H1 (cell line): ENCODE measurements around the gene TRMT44. TPM values are rescaled to one million over a fixed set of nuclear protein-coding genes. Genes with fewer than 3 reads are reported as not detected.
A peak's percentile ranks its signal among the peaks of the same experiment; 100 is the strongest.

Experiments
- CTCF ChIA-PET: fragments of 300-600 bp; sonication (Branson Sonifier 250); formaldehyde crosslinking; loops from one replicate; lab custom pipeline; 2021; ENCODE audit not compliant: partially characterized antibody; lab: Charles Lee
- POLR2A ChIA-PET: fragments of 300-600 bp; sonication (Branson Sonifier 250); formaldehyde crosslinking; loops from one replicate; lab custom pipeline; 2021; ENCODE audit warnings: inconsistent platforms; ENCODE audit not compliant: partially characterized antibody; lab: Charles Lee
- DNase-seq, 2 experiments: peaks; one replicate each; pipeline versions ENCODE4 v3.0.0 to v3.0.0-alpha.2; 2010 to 2022; ENCODE audit warnings: low spot score in 2 of 2, low read depth in 1 of 2, mixed read lengths in 1 of 2
- FAIRE-seq: peaks from 2 replicates; lab custom pipeline; 2011; peaks lifted over from hg19 to GRCh38; lab: Jason Lieb, UNC
- H2AFZ ChIP-seq: 2 replicates; pipeline ENCODE4 v1.8.1; 2012; ENCODE audit warnings: low read length, inconsistent platforms
- H2AK5ac ChIP-seq: 2 replicates; pipeline ENCODE4 v1.6.1; 2013; ENCODE audit warnings: low read depth, low read length
- H2BK120ac ChIP-seq: replicated peaks from 2 replicates; pipeline ENCODE3; 2013; ENCODE audit warnings: low read depth, low read length, inconsistent platforms
- H2BK12ac ChIP-seq: 2 replicates; pipeline ENCODE4 v1.6.1; 2013; ENCODE audit warnings: low read depth, low read length
- H2BK15ac ChIP-seq: 2 replicates; pipeline ENCODE4 v1.6.1; 2013; ENCODE audit warnings: low read length
- H2BK20ac ChIP-seq: 2 replicates; pipeline ENCODE4 v1.6.1; 2013; ENCODE audit warnings: low read length
- H2BK5ac ChIP-seq: 2 replicates; pipeline ENCODE4 v1.6.1; 2013; ENCODE audit warnings: low read depth, low read length
- H3K14ac ChIP-seq: 2 replicates; pipeline ENCODE4 v1.6.1; 2013; ENCODE audit warnings: inconsistent platforms; ENCODE audit not compliant: insufficient read length
- H3K18ac ChIP-seq: 2 replicates; pipeline ENCODE4 v1.6.1; 2013; ENCODE audit warnings: low read length; ENCODE audit errors: extremely low read depth
- H3K23ac ChIP-seq: 2 replicates; pipeline ENCODE4 v1.6.1; 2013; ENCODE audit warnings: inconsistent platforms; ENCODE audit not compliant: insufficient read length
- H3K23me2 ChIP-seq: 2 replicates; pipeline ENCODE4 v1.6.1; 2013; ENCODE audit warnings: low read depth, low read length
- H3K27ac ChIP-seq: 2 replicates; pipeline ENCODE4 v1.6.1; 2011; ENCODE audit warnings: low read depth, low read length, inconsistent platforms
- H3K27me3 ChIP-seq, 4 experiments: replicated peaks in 1 of 4; 1 replicate in 1 of 4; 2 replicates in 3 of 4; pipeline versions ENCODE4 v1.6.1 to v1.8.1; 2011 to 2013; ENCODE audit warnings: low read length in 3 of 4, mild to moderate bottlenecking in 3 of 4, inconsistent platforms in 2 of 4, mixed read lengths in 2 of 4, moderate library complexity in 1 of 4; ENCODE audit not compliant: control insufficient read depth in 3 of 4, insufficient read depth in 3 of 4; ENCODE audit errors: extremely low read depth in 1 of 4
- H3K36me3 ChIP-seq, 4 experiments: 2 replicates each; pipeline versions ENCODE4 v1.6.1 to v1.8.1; 2011 to 2013; ENCODE audit warnings: mild to moderate bottlenecking in 4 of 4, low read length in 3 of 4, moderate library complexity in 2 of 4, control low read depth in 1 of 4, inconsistent platforms in 1 of 4; ENCODE audit not compliant: insufficient read depth in 4 of 4, control insufficient read depth in 2 of 4
- H3K4ac ChIP-seq: replicated peaks from 2 replicates; pipeline ENCODE3; 2013; ENCODE audit warnings: low read length, low read depth, mixed read lengths, inconsistent platforms; ENCODE audit not compliant: insufficient read length
- H3K4me1 ChIP-seq, 4 experiments: replicated peaks in 1 of 4; 1 replicate in 1 of 4; 2 replicates in 3 of 4; pipeline versions ENCODE4 v1.6.1 to v1.8.1; 2011 to 2013; ENCODE audit warnings: low read length in 3 of 4, inconsistent platforms in 2 of 4, mixed read lengths in 1 of 4; ENCODE audit not compliant: insufficient read depth in 4 of 4, control insufficient read depth in 3 of 4
- H3K4me2 ChIP-seq, 2 experiments: 2 replicates each; pipeline versions ENCODE4 v1.6.1 to v1.8.1; 2011 to 2013; ENCODE audit warnings: low read depth in 2 of 2, low read length in 2 of 2, control low read depth in 1 of 2, inconsistent platforms in 1 of 2, mild to moderate bottlenecking in 1 of 2; ENCODE audit not compliant: insufficient read depth in 1 of 2
- H3K4me3 ChIP-seq, 4 experiments: fragments of 200-600, 300-600 bp in 1 of 4; sonication (generic), shearing (Covaris generic), sonication (Bioruptor Twin) in 1 of 4; 2 replicates each; pipeline versions ENCODE4 v1.5.1 to v1.8.1; 2011 to 2016; ENCODE audit warnings: low read length in 4 of 4, low read depth in 3 of 4, control low read depth in 2 of 4, inconsistent platforms in 2 of 4, mild to moderate bottlenecking in 2 of 4, mixed read lengths in 1 of 4, moderate library complexity in 1 of 4; ENCODE audit not compliant: insufficient read depth in 2 of 4; ENCODE audit errors: extremely low read depth in 1 of 4
- H3K56ac ChIP-seq: replicated peaks from 2 replicates; pipeline ENCODE3; 2013; ENCODE audit warnings: low read depth, mild to moderate bottlenecking, mixed read lengths, low read length, inconsistent platforms; ENCODE audit not compliant: insufficient read length
- H3K79me1 ChIP-seq: 2 replicates; pipeline ENCODE4 v1.6.1; 2013; ENCODE audit warnings: low read depth, low read length, control low read depth
- H3K79me2 ChIP-seq, 2 experiments: 2 replicates each; pipeline versions ENCODE4 v1.6.1 to v1.8.1; 2012 to 2013; ENCODE audit warnings: low read length in 2 of 2, mild to moderate bottlenecking in 2 of 2, inconsistent platforms in 1 of 2; ENCODE audit not compliant: insufficient read depth in 2 of 2, control insufficient read depth in 1 of 2
- H3K9ac ChIP-seq, 4 experiments: replicated peaks in 1 of 4; 1 replicate in 1 of 4; 2 replicates in 3 of 4; pipeline versions ENCODE4 v1.6.1 to v1.8.1; 2011 to 2013; ENCODE audit warnings: low read depth in 3 of 4, low read length in 3 of 4, control low read depth in 2 of 4, mild to moderate bottlenecking in 2 of 4, moderate library complexity in 2 of 4, inconsistent platforms in 1 of 4; ENCODE audit errors: extremely low read depth in 1 of 4
- H3K9me3 ChIP-seq, 2 experiments: 2 replicates each; pipeline versions ENCODE4 v1.6.1 to v1.8.1; 2012 to 2013; ENCODE audit warnings: mild to moderate bottlenecking in 2 of 2, moderate library complexity in 2 of 2, control low read depth in 1 of 2, inconsistent platforms in 1 of 2, low read depth in 1 of 2, low read length in 1 of 2, mixed read lengths in 1 of 2; ENCODE audit not compliant: insufficient read depth in 2 of 2
- H4K20me1 ChIP-seq, 2 experiments: replicated peaks in 1 of 2; 2 replicates each; pipeline versions ENCODE3 to v1.8.1; 2011 to 2013; ENCODE audit warnings: inconsistent platforms in 2 of 2, low read length in 2 of 2, mild to moderate bottlenecking in 1 of 2; ENCODE audit not compliant: insufficient read depth in 2 of 2, control insufficient read depth in 1 of 2
- H4K5ac ChIP-seq: 2 replicates; pipeline ENCODE4 v1.6.1; 2013; ENCODE audit warnings: low read length, low read depth, mixed read lengths, inconsistent platforms; ENCODE audit not compliant: insufficient read length
- H4K8ac ChIP-seq: 2 replicates; pipeline ENCODE4 v1.8.0; 2013; ENCODE audit warnings: mild to moderate bottlenecking, moderate library complexity, low read length, inconsistent platforms; ENCODE audit not compliant: insufficient read depth; ENCODE audit errors: extremely low read depth
- H4K91ac ChIP-seq: replicated peaks from 2 replicates; pipeline ENCODE3; 2013; ENCODE audit warnings: low read length, mixed read lengths, inconsistent platforms; ENCODE audit not compliant: insufficient read length
- CEBPB ChIP-seq: IDR thresholded peaks from 2 replicates; pipeline ENCODE4 v1.6.1; 2012; ENCODE audit warnings: low read depth, low read length
- CHD1 ChIP-seq: IDR thresholded peaks from 2 replicates; pipeline ENCODE4 v1.6.1; 2012; ENCODE audit warnings: low read depth, low read length, improper control_type of control experiment
- EZH2 ChIP-seq: fragments of 200-600 bp; sonication (generic); IDR thresholded peaks from 2 replicates; pipeline ENCODE4 v1.7.1; 2012; ENCODE audit warnings: low read depth, mild to moderate bottlenecking, moderate library complexity, low read length, inconsistent platforms; ENCODE audit not compliant: severe bottlenecking
- SIRT6 ChIP-seq: IDR thresholded peaks from one replicate; pipeline ENCODE4 v1.7.1; 2012; ENCODE audit warnings: low read length, inconsistent platforms
- WGBS, 2 experiments: shearing (Covaris generic) in 1 of 2; methylation state at CpG; one replicate each; pipeline versions ENCODE4 v1.1.6 to v1.1.7; 2013 to 2015; ENCODE audit warnings: low lambda C conversion rate in 2 of 2, mixed read lengths in 2 of 2, inconsistent platforms in 1 of 2, low coverage in 1 of 2, missing lambda C conversion rate in 1 of 2; ENCODE audit not compliant: insufficient replicate concordance in 2 of 2, insufficient coverage in 1 of 2, insufficient read length in 1 of 2; ENCODE audit errors: extremely low coverage in 1 of 2, missing lambda C conversion rate in 1 of 2; 5-methylcytosine and 5-hydroxymethylcytosine counted together
- polyA plus RNA-seq, 7 experiments: library from polyadenylated mRNA; depleted of rRNA in 3 of 7; stranded (reverse) in 5 of 7; unstranded in 2 of 7; fragments of >200 nt in 5 of 7; fragments of 200-250 nt in 2 of 7; gene quantifications; 1 replicate in 5 of 7; 2 replicates in 1 of 7; 4 replicates in 1 of 7; pipeline versions ENCODE4 v1.2.1 to v1.2.3, GENCODE V29; 2011 to 2013; ENCODE audit warnings: missing spikeins in 2 of 7, mixed read lengths in 2 of 7
- total RNA-seq: library from RNA; stranded (reverse); fragmentation: NEBNext Ultra II Directional; extraction: Animal tissue kit (Norgen Biotek cat#: 25700); gene quantifications from 2 replicates; pipeline ENCODE4 v1.2.1, GENCODE V29; 2021

The TRMT44 gene
- total and polyA plus RNA-seq, 2 of the 8 experiments (the other 6 are each of a cell fraction or from before 2014, with no cell fraction given) = 8.6 to 23.9 TPM

DNA sequence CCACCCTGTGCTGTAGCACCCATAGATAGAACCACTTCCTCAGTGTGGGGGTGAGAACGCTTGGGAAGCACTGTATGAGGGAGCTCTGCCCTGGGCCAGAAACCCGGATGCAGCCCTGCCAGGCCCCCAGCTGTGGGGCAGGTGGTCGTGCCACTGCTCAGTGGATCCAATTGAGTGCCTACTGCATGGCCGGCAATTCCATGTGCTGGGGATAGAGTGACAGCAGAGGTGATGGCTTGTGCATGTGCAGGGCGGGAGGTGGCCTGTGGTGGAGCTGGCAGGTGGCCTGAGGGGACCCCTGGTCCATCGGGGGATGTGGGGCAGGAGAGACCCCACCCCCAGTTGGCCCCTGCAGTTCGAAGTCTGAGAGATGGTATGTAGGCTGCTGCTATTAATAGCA lies 60.4 kb downstream of the TRMT44 start:
- DNase-seq = no peak
- Histone ChIP-seq H2BK15ac (no peak overlapping the region; the same call in 1 of the 2 replicates), H4K5ac (no peak overlapping the region), H3K36me3 (no peaks in the 10 kb centered on the region), H3K79me2 (no peaks in the 10 kb centered on the region), H3K79me1 (no peaks in the 10 kb centered on the region), H3K27ac (no peak overlapping the region), H3K4ac (peak overlapping the region; percentile 73), H4K8ac (no peak overlapping the region), H2BK12ac (no peak overlapping the region), H2AK5ac (no peak overlapping the region), H3K4me3 (no peak overlapping the region), H3K9ac (no peak overlapping the region), H2BK20ac (no peak overlapping the region)
- TF ChIP-seq SIRT6 (no peak), EZH2 (no peak), CEBPB (no peak), CHD1 (no peak)
- TF ChIP-seq, all 59 proteins: peak for 0
- no peak for FAIRE-seq
- Histone ChIP-seq H3K18ac (no peak overlapping the region), H3K56ac (no peak overlapping the region), H4K91ac (no peak overlapping the region), H3K14ac (no peak overlapping the region), H3K23me2 (no peaks in the 10 kb centered on the region), H3K4me2 (no peak overlapping the region), H2BK120ac (no peak overlapping the region), H2AFZ (no peak overlapping the region), H3K4me1 (peaks cover 1 to 10% (median 3%) of the 10 kb centered on the region in 4 experiments), H3K23ac (no peak overlapping the region), H2BK5ac (no peak overlapping the region), H3K9me3 (peaks cover 4 to 7% of the 10 kb centered on the region in 2 experiments; a peak in 3 of 4 replicates), H4K20me1 (no peaks in the 10 kb centered on the region), H3K27me3 (no peaks in the 10 kb centered on the region; a peak in 1 of 7 replicates)
- 79% methylated on average over 7 of the region's 7 CpGs; no CpG with 5 or more reads in 1 of the 2 experiments for WGBS, 2 experiments
- ChIA-PET POLR2A (no interaction called here), CTCF (interaction anchor here (0.6 to 3.2 kb wide), 11 partner anchors 9 to 83 kb away, joined by 3 to 11 read pairs (median 3); no protein-coding TSS in a partner anchor)
